ES-I3 (cell line): Measurements from ENCODE around the gene PNKP.

Experiments used
- H3K36me3 ChIP-seq: 2 replicates; pipeline ENCODE4 v1.6.1; 2013; ENCODE audit warnings: mild to moderate bottlenecking, low read length, control low read depth, moderate library complexity; ENCODE audit not compliant: insufficient read depth
- H3K4me1 ChIP-seq: 2 replicates; pipeline ENCODE4 v1.6.1; 2013; ENCODE audit warnings: mild to moderate bottlenecking, control low read depth, low read length; ENCODE audit not compliant: insufficient read depth
- H3K9ac ChIP-seq: 2 replicates; pipeline ENCODE4 v1.6.1; 2013; ENCODE audit warnings: low read depth, mild to moderate bottlenecking, low read length, moderate library complexity
- H3K9me3 ChIP-seq: 2 replicates; pipeline ENCODE4 v1.6.1; 2013; ENCODE audit warnings: mild to moderate bottlenecking, low read length, moderate library complexity; ENCODE audit not compliant: control insufficient read depth, insufficient read depth

The PNKP gene

DNA sequence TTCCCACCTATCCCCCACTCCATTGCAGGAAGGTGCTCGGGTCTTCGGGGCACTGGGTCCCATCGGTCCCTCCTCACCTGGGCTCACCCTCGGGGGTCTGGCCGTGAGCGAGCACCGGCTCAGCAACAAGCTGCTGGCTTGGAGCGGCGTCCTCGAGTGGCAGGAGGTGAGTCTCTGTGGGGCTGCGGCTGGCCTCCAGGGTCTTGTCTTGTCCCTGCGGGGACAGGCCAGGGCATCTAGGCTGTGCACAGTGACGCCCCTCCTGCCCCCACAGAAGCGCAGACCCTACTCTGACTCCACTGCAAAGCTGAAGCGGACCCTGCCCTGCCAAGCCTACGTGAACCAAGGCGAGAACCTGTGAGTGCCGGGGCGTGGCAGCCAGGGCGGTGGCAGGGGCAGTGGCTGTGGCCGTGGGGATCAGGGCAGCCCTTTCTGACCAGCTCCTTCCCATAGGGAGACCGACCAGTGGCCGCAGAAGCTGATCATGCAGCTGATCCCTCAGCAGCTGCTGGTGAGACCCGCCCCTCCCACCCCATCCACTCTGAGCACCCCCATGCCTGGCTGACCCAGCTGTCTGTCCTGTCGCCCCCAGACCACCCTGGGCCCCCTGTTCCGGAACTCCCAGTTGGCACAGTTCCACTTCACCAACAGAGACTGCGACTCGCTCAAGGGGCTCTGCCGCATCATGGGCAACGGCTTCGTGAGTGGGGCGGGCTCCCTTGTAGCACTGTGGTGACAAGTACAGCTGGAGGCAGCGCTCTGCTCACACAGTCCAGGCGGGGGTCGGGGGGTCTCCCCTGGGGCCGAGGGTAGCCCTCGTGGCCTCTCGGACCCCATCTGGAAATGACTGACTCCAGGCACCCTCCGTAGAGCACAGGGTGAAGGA, 12.8 kb downstream of the PNKP start:
- H3K36me3 ChIP-seq = no peaks in the 10 kb centered on the region
- 0 out of 2 replicates have a peak, but pooled peaks cover 7% of the 10 kb centered on the region for H3K4me1 ChIP-seq
- no peak overlapping the region for H3K9ac ChIP-seq

DNA sequence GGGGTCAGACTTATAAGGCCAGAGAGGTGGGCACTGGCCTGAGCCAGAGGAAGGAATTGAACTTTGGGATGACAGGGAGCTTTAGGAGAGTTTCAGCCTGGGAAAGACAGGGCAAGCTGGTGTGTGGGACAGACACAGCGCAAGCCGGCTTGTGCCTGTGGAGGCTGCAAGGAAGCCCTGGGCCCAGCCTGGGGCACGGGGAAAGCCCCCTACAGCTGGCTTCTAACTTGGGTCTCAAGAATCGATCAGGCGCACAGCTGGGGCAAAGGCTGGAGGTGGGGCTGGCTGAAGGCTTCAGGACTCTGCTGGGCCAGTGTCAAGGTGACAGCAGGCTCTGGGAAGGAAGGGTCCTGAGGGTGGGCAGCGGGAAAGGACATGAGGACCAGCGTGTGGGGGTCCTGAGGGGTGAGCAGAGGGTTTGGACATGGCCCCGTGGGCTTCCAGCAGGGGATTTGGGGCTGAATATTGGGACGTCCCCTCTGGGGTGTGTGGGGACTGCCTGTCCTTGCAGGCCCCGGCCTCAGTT, 13.5 kb downstream of the PNKP start:
- H3K36me3 ChIP-seq = no peaks in the 10 kb centered on the region
- 0 out of 2 replicates have a peak, but pooled peaks cover 7% of the 10 kb centered on the region for H3K4me1 ChIP-seq
- no peaks in the 10 kb centered on the region for H3K9me3 ChIP-seq
- H3K9ac ChIP-seq = no peak overlapping the region

More for the DNA sequence above, 12.8 kb downstream of the PNKP start:
- H3K9me3 ChIP-seq = no peaks in the 10 kb centered on the region

DNA sequence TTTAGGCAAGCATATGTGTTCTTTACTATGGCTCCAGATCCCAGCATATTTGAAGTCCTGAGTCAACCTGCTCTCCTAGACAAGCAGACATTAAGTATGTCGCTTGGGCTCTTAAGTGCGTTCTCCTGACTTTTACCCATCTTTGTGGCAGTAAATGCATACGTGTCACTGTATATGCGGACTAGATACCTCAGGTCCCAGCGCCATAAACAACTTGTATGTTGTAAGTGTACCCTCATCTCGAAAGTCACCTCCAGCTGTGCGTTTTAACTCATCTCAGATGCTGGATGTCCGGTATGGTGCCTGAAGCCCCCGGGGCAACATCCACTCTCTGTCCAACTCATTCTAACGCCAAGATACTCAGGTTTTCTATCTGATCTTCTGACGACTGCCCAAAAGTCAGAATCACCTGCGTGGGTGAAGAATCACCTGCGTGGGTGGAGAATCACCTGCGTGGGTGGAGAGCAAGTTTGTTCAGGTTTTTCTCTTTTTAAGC, 14.7 kb downstream of the PNKP start:
- H3K36me3 ChIP-seq = no peaks in the 10 kb centered on the region
- H3K9ac ChIP-seq = 0 out of 2 replicates have a peak overlapping the region, but pooled peaks have one; percentile 71

DNA sequence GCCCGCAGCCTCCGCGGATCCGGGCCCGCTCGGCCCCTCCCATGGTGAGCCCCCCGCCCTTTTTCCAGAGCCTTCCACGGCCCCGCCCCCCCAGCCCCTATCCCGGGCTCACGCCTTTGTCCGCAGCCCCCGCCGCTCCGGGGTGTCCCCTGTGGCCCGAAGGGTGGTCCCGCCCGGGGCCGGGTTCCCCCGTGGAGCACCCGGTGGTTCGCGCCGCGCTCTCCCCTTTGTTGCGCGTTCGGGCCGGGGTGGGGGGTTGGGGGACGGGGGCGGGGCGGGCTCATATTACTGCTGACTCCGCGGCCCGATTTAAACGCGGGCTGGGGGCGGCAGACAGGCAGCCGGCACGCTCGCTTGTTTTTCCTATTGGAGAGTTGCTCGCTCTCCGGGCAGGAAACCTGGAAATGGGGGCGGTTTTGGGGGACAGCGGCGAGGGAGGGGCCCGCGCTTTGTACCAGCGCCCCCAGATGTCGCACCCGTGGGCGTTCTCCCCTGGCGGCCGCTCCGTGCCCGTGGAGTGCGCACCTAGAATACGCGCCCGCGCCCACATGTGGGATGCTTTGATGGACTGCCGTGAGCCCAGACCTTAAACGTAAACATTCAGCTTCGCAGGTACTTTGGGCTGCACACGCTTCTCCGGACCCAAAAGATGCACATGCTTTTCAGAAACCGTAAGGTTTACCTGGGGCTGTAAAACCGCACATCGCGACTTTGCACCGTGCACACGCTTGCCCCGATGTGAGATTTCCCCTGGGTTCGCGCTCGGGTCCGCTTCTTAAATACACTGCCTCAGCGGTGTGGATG, 15.7 kb downstream of the PNKP start:
- Histone ChIP-seq H3K9ac (peak overlapping the region; percentile 80), H3K9me3 (no peaks in the 10 kb centered on the region), H3K36me3 (no peaks in the 10 kb centered on the region), H3K4me1 (0 out of 2 replicates have a peak, but pooled peaks cover 7% of the 10 kb centered on the region)

More for the DNA sequence above, 14.7 kb downstream of the PNKP start:
- H3K9me3 ChIP-seq = no peaks in the 10 kb centered on the region
- 0 out of 2 replicates have a peak, but pooled peaks cover 7% of the 10 kb centered on the region for H3K4me1 ChIP-seq

DNA sequence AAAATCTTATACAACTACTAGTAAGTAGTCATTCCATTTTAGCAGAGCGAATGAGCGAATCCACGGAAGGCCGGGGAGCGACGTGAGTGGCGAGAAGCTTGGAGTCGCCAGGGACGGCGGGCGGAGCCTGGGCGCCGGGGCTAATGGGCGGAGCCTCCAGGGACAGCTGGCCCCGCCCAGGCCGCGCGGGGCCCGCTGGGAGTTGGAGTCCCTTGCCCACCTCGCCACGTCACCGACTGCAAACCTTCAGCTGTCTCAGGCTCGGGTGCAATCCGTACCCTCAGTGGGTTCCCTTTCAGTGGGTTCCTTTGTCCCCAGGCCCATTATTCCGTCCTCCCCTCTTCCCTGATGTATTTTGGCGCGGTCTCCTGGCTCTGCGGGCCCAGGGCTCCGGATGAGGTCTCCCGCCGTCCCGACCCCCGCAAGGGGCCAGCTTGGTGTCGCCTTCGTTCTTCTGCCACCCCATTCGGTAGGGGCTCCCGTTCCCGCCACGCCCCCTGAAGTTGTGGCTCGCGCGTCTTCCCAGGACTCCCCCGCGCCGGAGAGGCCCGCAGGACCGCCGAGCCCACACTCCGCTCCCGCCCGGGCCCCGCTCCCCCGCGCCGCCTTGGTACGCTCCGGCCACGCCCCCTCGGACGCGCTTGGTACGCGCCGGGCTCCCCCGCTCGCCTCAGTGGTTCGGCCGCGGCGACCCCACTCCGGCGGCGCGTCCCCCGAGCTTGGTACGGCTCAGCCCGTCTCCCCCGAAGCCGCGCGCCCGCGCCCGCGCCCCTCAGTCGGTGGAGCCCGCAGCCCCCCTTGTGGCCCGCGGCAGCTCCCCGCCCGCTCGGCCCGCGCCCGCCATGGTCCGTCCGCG, 16.7 kb downstream of the PNKP start, which contains the start of gene PTOV1:
Gene PTOV1, plus strand, starts transcription at position 673 of the 856 bp plus-strand sequence.
- Histone ChIP-seq H3K36me3 (no peaks in the 10 kb centered on the region), H3K9me3 (no peaks in the 10 kb centered on the region), H3K9ac (peak within 1 kb of the TSS; percentile 80), H3K4me1 (0 out of 2 replicates have a peak, but pooled peaks cover 7% of the 10 kb centered on the region)

DNA sequence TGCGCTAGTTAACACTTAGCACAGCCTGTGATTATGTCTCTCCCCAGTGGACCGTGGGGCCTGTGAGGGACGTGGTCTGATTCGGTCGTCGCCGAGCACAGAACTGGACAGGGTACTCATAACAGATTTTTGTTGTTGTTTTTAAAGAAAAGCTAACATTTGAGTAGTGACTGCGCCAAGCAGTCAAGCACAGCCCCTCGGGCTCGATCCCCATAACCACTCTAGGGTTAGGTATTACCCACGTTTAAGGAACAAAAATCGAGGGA, 17.2 kb downstream of the PNKP start:
- Histone ChIP-seq H3K9me3 (no peaks in the 10 kb centered on the region), H3K36me3 (no peaks in the 10 kb centered on the region), H3K4me1 (0 out of 2 replicates have a peak, but pooled peaks cover 7% of the 10 kb centered on the region), H3K9ac (peak overlapping the region; percentile 80)

DNA sequence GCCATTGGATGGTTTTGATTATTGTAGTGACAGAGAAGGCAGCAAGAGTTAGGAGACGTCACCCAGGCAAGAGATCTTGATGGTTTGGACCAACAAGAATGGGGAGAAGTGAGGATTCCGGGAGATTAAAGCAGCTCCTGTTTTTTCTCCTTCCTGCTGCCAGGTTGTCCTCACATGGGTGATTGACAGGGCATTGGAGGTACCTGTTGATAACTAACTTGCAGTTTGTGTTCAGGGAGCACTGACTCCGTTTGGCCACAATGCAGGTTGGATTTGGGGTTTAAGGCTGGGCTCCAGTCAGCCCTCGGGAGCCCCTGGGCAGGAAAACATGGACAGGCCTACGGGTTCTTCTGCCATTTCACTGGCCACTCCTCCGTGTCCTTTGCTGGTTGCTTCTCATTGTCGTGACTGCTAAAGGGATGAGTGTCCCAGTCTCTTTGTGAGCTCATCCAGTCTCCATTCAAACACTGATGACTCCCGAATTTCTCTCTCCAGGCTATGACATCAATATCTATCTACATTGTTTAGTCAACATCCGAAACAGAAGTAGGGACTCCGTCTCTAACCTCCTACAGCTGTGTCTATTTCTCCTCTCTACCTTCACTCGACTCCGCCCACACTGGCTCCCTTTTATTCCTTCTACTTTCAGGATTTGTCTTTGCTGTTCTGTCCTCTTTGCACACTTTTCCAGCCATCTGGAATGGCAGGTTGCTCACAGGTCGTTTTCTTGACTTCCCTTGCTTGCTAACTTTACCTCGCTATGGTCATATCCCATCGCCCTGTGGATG, 17.7 kb downstream of the PNKP start:
- peak overlapping the region; percentile 80; the same call in 1 of the 2 replicates for H3K9ac ChIP-seq
- H3K4me1 ChIP-seq = 0 out of 2 replicates have a peak, but pooled peaks cover 7% of the 10 kb centered on the region
- no peaks in the 10 kb centered on the region for H3K36me3 ChIP-seq
- H3K9me3 ChIP-seq = no peaks in the 10 kb centered on the region

DNA sequence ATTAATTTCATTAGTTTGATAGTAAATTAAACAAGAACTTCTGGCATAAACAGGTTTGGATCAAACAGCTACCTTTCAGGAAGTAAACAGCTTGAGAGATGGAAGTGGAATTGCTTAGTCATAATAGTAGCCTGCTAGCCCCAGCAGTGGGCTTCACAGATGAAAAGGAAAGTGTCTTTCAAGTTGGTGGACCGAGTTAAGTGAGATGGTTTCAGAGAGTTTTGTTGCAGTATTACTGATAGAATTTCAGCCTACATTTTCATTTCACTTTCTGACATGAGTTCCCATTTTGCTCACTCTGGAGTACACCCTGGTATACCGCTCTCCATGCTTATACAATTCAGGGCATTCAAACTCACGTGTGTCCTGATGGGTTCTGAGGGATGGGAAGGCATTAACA, 18.4 kb downstream of the PNKP start:
- H3K36me3 ChIP-seq = no peaks in the 10 kb centered on the region
- no peaks in the 10 kb centered on the region for H3K9me3 ChIP-seq
- H3K9ac ChIP-seq = no peak overlapping the region
- 0 out of 2 replicates have a peak, but pooled peaks cover 7% of the 10 kb centered on the region for H3K4me1 ChIP-seq

DNA sequence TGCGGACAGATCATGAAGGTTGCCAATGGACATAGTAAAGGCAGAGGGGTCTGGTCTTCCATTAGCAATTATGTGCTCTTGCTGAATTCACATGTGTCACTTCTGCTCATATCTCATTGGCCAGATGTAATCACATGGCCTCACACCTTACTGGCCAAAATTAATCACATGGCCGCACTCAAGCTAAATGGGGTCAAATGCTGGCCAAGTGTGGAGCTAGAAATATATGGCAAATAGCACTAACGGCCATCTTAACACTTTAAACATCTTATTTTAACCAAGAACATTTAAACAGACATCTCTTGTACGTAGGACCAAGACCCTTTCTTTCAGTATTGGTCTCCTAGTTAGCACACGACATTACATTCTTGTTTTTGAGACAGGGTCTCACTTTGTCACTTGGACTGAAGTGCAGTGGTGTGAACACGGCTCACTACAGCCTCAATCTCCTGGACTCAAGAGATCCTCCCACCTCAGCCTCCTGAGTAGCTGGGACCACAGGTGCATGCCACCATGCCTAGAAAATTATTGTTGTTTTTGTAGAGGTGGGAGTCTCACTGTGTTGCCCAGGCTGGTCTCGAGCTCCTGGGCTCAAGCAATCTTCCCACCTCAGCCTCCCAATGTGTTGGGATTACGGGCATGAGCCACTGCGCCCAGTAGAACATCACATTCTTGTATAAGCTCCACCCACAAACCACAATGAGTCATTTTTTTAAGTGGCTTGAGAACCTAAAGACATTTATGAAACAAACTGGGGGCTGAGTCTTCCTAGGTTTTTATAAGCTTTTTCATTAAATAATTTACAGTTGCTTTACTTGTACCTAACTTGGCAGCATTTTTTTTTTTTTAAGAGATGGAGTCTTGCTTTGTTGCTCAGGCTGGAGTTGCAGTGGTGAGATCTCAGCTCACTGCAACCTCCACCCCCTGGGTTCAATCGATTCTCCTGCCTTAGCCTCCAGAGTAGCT, 19.4 kb downstream of the PNKP start:
- no peaks in the 10 kb centered on the region for H3K36me3 ChIP-seq
- H3K4me1 ChIP-seq = 0 out of 2 replicates have a peak, but pooled peaks cover 7% of the 10 kb centered on the region
- H3K9ac ChIP-seq = no peak overlapping the region
- no peaks in the 10 kb centered on the region for H3K9me3 ChIP-seq

DNA sequence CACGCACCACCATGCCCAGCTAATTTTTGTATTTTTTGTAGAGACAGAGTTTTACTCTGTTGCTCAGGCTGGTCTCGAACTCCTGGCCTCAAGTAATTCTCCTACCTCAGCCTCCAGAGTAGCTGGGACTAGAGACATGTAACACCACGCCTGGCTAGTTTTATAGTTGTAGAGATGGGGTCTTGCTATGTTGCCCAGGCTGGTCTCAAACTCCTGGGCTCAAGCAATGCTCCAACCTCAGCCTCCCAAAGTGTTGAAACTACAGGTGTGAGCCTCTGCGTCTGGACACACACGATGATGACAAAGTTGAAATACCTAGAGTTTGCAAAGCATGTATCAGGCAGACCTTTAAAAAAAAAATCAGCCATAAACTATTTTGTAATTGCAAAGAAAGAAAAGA, 21.0 kb downstream of the PNKP start:
- Histone ChIP-seq H3K4me1 (0 out of 2 replicates have a peak, but pooled peaks cover 4% of the 10 kb centered on the region), H3K9me3 (no peaks in the 10 kb centered on the region), H3K36me3 (no peaks in the 10 kb centered on the region), H3K9ac (no peak overlapping the region)

DNA sequence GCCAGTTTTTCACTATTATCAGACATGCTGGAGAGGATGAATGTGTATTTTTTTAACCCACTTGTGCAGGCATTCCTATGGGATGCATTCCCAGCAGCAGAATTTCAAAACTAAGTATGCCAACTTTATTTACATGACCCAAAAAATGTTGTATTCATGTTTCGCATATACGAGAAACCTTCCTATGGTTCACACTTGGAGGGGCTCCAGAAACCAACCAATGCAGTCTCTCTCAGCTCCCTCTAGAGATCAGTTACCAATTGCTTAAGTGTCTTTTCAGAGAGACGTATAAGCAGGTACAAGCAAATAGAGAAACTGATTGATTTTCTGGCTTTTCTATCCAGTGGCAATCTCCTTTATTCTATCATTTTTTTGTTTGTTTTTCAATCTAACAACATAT, 22.0 kb downstream of the PNKP start:
- H3K9ac ChIP-seq = no peak overlapping the region
- H3K4me1 ChIP-seq = 0 out of 2 replicates have a peak, but pooled peaks cover 4% of the 10 kb centered on the region
- no peaks in the 10 kb centered on the region for H3K9me3 ChIP-seq
- 0 out of 2 replicates have a peak, but pooled peaks cover 5% of the 10 kb centered on the region for H3K36me3 ChIP-seq
